Epithelial cell of esophagus (primary cell): Measurements from ENCODE around the gene CPZ.

Experiments used
- DNase-seq: peaks from one replicate; pipeline ENCODE4 v3.0.0; 2010; ENCODE audit warnings: low read depth
- H3K4me3 ChIP-seq: 2 replicates; pipeline ENCODE4 v1.5.1; 2011; ENCODE audit warnings: mild to moderate bottlenecking, low read length, control low read depth
- CTCF ChIP-seq: IDR thresholded peaks from 2 replicates; pipeline ENCODE4 v1.5.1; 2011; ENCODE audit warnings: low read depth, mild to moderate bottlenecking, low read length, control low read depth, inconsistent platforms; ENCODE audit not compliant: insufficient read depth; ENCODE audit errors: missing control alignments

CPZ gene

DNA sequence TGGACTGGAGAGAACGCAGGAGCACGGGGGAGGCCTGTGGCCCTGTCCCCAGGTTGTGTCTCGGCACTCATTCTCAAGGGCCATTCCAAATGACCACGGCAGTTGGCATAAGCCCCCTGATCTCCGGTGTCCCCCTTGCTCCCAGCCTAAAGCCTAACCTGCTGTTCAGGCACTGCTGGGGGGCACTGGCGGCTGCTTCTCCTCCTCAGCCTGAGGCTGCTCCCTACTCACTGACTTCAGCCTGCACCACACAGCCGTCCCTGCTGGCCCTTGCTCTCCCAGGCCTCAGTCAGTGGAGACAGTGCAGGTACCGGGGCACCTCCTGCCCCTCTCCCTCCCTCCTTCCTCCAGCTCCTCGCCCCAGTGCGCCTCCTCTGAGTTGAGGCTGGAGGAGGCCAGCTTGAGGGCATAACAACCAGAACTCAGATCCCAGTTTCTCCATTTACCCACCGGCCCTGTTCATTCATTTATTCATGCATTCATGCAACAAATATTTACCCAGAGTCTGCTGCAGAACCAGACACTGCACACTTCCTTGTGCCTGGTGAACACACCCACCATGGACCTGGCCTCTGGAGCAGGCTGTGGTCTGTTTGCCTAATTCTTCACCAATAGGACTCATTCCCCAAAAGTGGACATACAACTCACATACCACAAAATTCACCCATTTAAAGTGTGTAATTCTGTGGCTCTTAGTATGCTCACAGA lies 65.0 kb downstream of the CPZ start:
- no peak for TF ChIP-seq CTCF
- H3K4me3 ChIP-seq = no peak overlapping the region
- no peak for DNase-seq

DNA sequence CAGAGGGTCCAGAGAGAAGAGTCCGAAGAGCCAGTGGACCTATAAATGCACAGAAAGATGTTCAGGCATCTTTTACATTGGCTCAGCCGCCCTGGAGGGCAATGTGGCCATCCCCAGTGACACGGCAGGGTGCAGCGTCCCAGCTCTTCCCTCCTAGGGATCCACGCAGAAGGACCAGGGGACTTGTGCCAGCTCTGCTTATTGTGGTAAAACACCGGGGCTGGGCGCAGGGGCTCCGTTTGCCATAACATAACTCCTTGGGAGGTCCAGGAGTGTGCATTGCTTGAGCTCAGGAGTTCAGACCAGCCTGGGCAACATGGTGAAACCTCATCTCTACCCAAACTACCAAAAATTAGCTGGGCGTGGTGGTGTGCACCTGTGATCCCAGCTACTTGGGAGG lies 70.2 kb downstream of the CPZ start:
- TF ChIP-seq CTCF = no peak
- no peak for DNase-seq
- no peak overlapping the region for H3K4me3 ChIP-seq

- DNase-seq = no peak
- H3K4me3 ChIP-seq = no peak overlapping the region
- TF ChIP-seq CTCF = no peak
These were observed 71.7 kb downstream of the CPZ start for GRCh38 chr4:8664031-8664805.

DNA sequence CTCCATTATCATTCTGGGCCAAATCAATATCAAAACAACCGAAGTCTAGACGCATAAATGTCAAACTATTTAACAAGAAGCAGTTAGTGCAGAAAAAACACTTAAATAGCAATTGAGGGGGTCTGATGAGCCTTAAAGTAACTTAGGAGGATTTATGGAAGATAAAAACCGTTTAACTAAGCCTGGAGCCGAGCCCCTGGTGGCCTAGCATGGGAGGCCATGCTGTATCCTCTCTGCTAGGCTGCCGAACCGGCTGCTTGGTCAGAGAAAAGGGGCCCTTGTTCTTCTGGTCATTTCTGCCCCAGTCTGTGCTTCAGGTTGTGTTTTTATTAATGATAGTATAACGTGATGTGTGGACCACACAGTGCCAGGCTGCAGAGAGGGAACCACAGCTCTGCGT lies 72.4 kb downstream of the CPZ start:
- H3K4me3 ChIP-seq = no peak overlapping the region
- no peak for DNase-seq
- no peak for TF ChIP-seq CTCF

DNA sequence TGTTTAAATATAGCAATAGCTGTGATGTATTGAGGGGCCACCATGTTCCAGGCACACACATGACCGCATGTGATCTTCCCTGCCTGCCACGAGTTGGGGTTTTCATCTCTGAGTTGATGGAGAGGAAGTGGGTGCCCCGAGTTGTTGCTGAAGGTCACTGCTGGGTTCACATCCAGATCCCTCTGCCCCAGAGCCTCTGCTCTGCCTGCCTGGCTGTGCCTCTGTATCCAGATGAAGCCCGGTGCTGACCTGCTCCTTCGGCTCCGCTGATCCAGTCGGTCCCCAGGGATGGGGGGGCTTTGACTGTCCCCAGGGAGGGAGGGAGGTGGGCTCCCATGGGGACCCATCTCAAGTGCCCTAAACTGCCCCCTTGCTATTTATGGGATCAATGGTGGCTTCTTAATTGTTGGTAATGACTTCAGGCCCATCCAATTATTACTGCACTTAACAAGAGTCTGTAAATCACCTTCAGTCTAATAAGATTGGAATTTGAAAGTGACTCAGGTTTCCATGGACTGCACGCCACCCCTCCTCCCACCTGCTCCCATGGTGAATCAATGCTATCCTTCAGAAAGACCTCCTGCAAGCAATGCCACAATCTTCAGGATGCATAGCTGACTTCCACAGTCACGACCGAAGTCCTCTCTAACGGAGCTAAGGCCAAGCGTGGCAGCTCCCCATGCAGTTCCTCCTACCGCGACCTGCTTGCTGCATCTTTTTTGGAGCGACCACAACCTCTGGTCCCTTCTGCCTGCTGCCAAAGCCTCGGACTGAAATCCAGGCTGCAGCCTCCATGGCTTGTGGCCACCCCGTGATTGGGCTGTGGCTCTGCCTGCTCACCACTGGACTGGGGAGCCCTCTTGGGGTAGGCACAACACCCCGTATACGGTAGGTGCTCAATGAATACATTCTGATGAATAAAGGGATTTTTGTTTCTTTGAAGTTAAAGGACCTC lies 73.1 kb downstream of the CPZ start:
- no peak for DNase-seq
- H3K4me3 ChIP-seq = no peak overlapping the region
- no peak for TF ChIP-seq CTCF

- H3K4me3 ChIP-seq = no peak overlapping the region
- no peak for TF ChIP-seq CTCF
- no peak for DNase-seq
These were observed 74.0 kb downstream of the CPZ start for GRCh38 chr4:8666581-8666980.
